MV-4-11 (cell line): ENCODE measurements around the gene CRABP2.

Experiments used
- DNase-seq: peaks from one replicate; lab custom pipeline; 2025; lab: John Stamatoyannopoulos, UW

The CRABP2 gene

GRCh38 chr1:156705321-156705917 lies at the start of gene CRABP2:
Gene CRABP2, minus strand, starts transcription at chr1:156705583. Its CDS starts 137 bp downstream, at chr1:156705446.
- no peak for DNase-seq

GRCh38 chr1:156754219-156754618 lies 48.8 kb upstream of the CRABP2 start:
- peak; percentile 23 for DNase-seq

- peak; percentile 55 for DNase-seq
Observed at GRCh38 chr1:156752843-156753482, 47.6 kb upstream of the CRABP2 start.

GRCh38 chr1:156751757-156752481 lies 46.5 kb upstream of the CRABP2 start:
- peak; percentile 87 for DNase-seq

GRCh38 chr1:156751451-156751756 lies 46.0 kb upstream of the CRABP2 start, which contains the start of gene HDGF:
Gene HDGF, minus strand, starts transcription at chr1:156751675. Its CDS starts 246 bp downstream, at chr1:156751429.
- DNase-seq = no peak

- no peak for DNase-seq
Observed at GRCh38 chr1:156750711-156751450, 45.5 kb upstream of the CRABP2 start.

GRCh38 chr1:156750191-156750672 lies 44.8 kb upstream of the CRABP2 start:
- DNase-seq = no peak

- DNase-seq = no peak
Observed at GRCh38 chr1:156749419-156750118, 44.2 kb upstream of the CRABP2 start.

- peak; percentile 46 for DNase-seq
Observed at GRCh38 chr1:156748670-156749418, 43.5 kb upstream of the CRABP2 start.

- no peak for DNase-seq
Observed at GRCh38 chr1:156747742-156748669, 42.6 kb upstream of the CRABP2 start.

- DNase-seq = peak; percentile 27
Observed at GRCh38 chr1:156746728-156747631, 41.6 kb upstream of the CRABP2 start.

GRCh38 chr1:156746406-156746727 lies 41.0 kb upstream of the CRABP2 start:
- no peak for DNase-seq

GRCh38 chr1:156745881-156746280 lies 40.5 kb upstream of the CRABP2 start:
- DNase-seq = no peak

GRCh38 chr1:156744786-156745419 lies 39.5 kb upstream of the CRABP2 start:
- no peak for DNase-seq

GRCh38 chr1:156744344-156744743 lies 39.0 kb upstream of the CRABP2 start:
- DNase-seq = no peak

GRCh38 chr1:156743367-156744302 lies 38.3 kb upstream of the CRABP2 start:
- no peak for DNase-seq

- no peak for DNase-seq
Observed at GRCh38 chr1:156742801-156743200, 37.4 kb upstream of the CRABP2 start.
